Choroid plexus epithelial cell (primary cell): Measurements from ENCODE around the gene TBR1.

Experiments
- DNase-seq: peaks from one replicate; pipeline ENCODE4 v3.0.0-alpha.2; 2010; ENCODE audit warnings: low read depth
- H3K4me3 ChIP-seq: 2 replicates; pipeline ENCODE4 v1.5.1; 2011; ENCODE audit warnings: low read depth, mild to moderate bottlenecking, control low read depth, low read length, moderate library complexity
- CTCF ChIP-seq: conservative IDR thresholded peaks from 2 replicates; pipeline ENCODE4 v1.5.1; 2011; ENCODE audit warnings: low read depth, mild to moderate bottlenecking, control low read depth, inconsistent platforms, low read length, moderate library complexity

Gene TBR1

DNA sequence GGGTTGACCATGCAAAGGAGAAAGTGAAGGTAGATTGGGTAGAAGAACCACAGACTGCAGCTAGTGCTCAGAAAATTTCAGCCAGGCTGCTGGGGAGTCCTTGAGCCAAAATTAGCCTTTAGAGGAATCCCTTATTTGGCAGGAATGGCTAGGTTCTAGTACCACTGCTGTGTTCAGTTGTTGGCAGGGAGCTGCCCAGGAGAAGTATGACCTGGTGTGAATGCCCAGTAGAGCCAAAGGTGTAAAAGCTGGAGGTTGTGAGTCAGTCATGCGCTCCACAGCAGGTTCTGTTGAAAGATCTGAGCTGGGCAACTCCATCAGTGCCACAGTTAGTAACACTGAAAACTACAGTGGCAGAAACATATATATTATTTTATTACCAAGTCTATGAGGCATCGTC lies 36.4 kb upstream of the TBR1 start:
- no peak overlapping the region for H3K4me3 ChIP-seq
- no peak for TF ChIP-seq CTCF
- no peak for DNase-seq

DNA sequence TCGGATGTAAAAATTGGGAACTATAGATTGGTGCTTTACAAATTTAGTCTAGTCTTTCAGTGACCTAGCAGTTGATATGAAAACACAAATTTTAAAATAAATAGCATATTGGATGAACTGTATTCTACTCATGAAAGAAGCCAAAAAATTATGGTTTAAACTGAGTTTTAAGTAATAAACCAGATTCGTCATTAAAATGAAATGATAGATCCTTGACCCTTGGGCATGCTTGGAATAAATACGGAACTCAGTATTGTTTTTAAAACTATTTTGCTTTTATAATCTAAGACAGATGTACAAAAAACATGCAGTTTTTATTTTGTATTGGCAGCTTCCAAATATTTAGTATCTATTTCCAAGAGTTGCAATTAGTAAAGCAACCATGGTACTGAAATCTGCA lies 34.6 kb upstream of the TBR1 start:
- no peak for DNase-seq
- no peak for TF ChIP-seq CTCF
- no peak overlapping the region for H3K4me3 ChIP-seq

DNA sequence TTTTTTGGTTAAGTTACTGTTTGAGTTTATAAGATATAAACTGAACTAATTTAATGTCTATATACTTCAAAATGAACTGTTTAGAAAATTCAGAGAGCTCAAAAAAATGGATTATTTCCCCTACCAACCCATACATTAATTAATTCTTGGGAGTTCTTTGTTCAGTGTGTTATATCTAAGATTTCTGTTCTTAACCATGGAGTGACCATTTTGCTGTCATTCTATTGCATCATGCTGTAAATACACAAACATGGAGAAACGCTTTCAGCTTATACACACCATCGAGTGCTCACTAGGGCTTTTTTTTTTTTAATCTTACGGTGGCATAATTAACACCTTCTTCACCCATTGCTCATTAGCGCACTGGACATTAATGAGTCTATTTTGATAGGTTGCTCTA lies 33.4 kb upstream of the TBR1 start:
- TF ChIP-seq CTCF: no peak
- H3K4me3 ChIP-seq: no peak overlapping the region
- no peak for DNase-seq

GRCh38 chr2:161384864-161385263 lies 31.2 kb upstream of the TBR1 start:
- no peak for DNase-seq
- no peak overlapping the region for H3K4me3 ChIP-seq
- TF ChIP-seq CTCF: no peak

DNA sequence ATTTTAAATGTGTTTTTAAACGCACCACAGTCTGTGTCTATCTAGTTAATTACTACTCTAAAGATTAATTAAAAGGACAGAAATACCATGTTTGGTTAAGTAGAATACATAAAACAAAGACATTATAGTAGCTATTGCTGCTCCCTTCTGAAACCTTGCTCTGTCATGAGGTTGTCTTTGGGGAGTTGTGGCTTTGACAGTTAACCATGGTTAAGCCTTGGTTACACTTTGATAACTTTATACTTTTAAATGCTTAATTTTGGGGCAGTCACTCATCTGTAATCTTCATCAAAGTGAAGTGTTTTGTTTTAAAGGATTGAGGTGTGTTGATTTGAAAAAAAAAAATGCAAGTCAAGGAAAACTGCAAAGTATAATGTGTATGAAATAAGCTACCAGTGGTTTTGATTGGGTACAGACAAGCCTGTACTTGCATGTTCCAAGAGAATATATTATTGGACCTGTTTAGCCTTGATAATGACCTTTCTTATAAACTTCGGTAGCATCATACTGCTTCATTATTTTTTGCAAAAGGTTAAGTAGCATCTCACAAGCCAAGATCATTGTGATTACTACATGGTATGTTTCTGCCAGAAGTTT lies 29.8 kb upstream of the TBR1 start:
- no peak overlapping the region for H3K4me3 ChIP-seq
- no peak for TF ChIP-seq CTCF
- DNase-seq: no peak

- no peak for TF ChIP-seq CTCF
- no peak for DNase-seq
- H3K4me3 ChIP-seq: no peak overlapping the region
These were observed 27.8 kb upstream of the TBR1 start for GRCh38 chr2:161388146-161388779.
